Measurements from ENCODE around the gene UBN2.

Gene UBN2

GRCh38 chr7:139265673-139266072 lies 34.6 kb downstream of the UBN2 start:
- H3K27ac ChIP-seq = no peak overlapping the region
- H3K4me3 ChIP-seq (ENCODE audit: low read depth, low read length) = no peak overlapping the region
- H3K36me3 ChIP-seq (ENCODE audit: control insufficient read depth, insufficient read depth, low read length) = no peaks in the 10 kb centered on the region
- H3K79me2 ChIP-seq = no peaks in the 10 kb centered on the region
- H3K4me2 ChIP-seq (ENCODE audit: low read length) = no peak overlapping the region
- no peak overlapping the region for H2AFZ ChIP-seq
- TF ChIP-seq, protein P1, sequence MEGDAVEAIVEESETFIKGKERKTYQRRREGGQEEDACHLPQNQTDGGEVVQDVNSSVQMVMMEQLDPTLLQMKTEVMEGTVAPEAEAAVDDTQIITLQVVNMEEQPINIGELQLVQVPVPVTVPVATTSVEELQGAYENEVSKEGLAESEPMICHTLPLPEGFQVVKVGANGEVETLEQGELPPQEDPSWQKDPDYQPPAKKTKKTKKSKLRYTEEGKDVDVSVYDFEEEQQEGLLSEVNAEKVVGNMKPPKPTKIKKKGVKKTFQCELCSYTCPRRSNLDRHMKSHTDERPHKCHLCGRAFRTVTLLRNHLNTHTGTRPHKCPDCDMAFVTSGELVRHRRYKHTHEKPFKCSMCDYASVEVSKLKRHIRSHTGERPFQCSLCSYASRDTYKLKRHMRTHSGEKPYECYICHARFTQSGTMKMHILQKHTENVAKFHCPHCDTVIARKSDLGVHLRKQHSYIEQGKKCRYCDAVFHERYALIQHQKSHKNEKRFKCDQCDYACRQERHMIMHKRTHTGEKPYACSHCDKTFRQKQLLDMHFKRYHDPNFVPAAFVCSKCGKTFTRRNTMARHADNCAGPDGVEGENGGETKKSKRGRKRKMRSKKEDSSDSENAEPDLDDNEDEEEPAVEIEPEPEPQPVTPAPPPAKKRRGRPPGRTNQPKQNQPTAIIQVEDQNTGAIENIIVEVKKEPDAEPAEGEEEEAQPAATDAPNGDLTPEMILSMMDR (IDR thresholded peaks at IDR 0.05) = no peak
- no peaks in the 10 kb centered on the region for H3K27me3 ChIP-seq (ENCODE audit: control insufficient read depth, insufficient read depth, low read length)
- no peaks in the 10 kb centered on the region for H3K9me3 ChIP-seq (ENCODE audit: control insufficient read depth, low read length)
- H3K9ac ChIP-seq = no peak overlapping the region
- no peaks in the 10 kb centered on the region for H3K4me1 ChIP-seq

- Histone ChIP-seq H3K36me3 (ENCODE audit: control insufficient read depth, insufficient read depth, low read length) (no peaks in the 10 kb centered on the region), H2AFZ (no peak overlapping the region), H3K79me2 (no peaks in the 10 kb centered on the region), H3K9me3 (ENCODE audit: control insufficient read depth, low read length) (no peaks in the 10 kb centered on the region), H3K4me3 (ENCODE audit: low read depth, low read length) (no peak overlapping the region), H3K4me1 (no peaks in the 10 kb centered on the region), H3K4me2 (ENCODE audit: low read length) (no peak overlapping the region), H3K27me3 (ENCODE audit: control insufficient read depth, insufficient read depth, low read length) (no peaks in the 10 kb centered on the region), H3K9ac (no peak overlapping the region), H3K27ac (no peak overlapping the region)
- TF ChIP-seq, protein P1 (IDR thresholded peaks at IDR 0.05) = no peak
Measured at GRCh38 chr7:139271718-139272628, 40.9 kb downstream of the UBN2 start.

- TF ChIP-seq, protein P1 (IDR thresholded peaks at IDR 0.05) = no peak
- no peak overlapping the region for H2AFZ ChIP-seq
- no peaks in the 10 kb centered on the region for H3K9me3 ChIP-seq (ENCODE audit: control insufficient read depth, low read length)
- H3K4me2 ChIP-seq (ENCODE audit: low read length) = no peak overlapping the region
- H3K9ac ChIP-seq = no peak overlapping the region
- H3K79me2 ChIP-seq = peaks cover 3% of the 10 kb centered on the region
- no peak overlapping the region for H3K27ac ChIP-seq
- no peaks in the 10 kb centered on the region for H3K27me3 ChIP-seq (ENCODE audit: control insufficient read depth, insufficient read depth, low read length)
- no peaks in the 10 kb centered on the region for H3K36me3 ChIP-seq (ENCODE audit: control insufficient read depth, insufficient read depth, low read length)
- no peaks in the 10 kb centered on the region for H3K4me1 ChIP-seq
- H3K4me3 ChIP-seq (ENCODE audit: low read depth, low read length) = no peak overlapping the region
Measured at GRCh38 chr7:139284252-139284896, 53.3 kb downstream of the UBN2 start.

GRCh38 chr7:139286144-139286543 lies 55.1 kb downstream of the UBN2 start:
- H2AFZ ChIP-seq = no peak overlapping the region
- H3K4me2 ChIP-seq (ENCODE audit: low read length) = no peak overlapping the region
- no peak overlapping the region for H3K27ac ChIP-seq
- no peaks in the 10 kb centered on the region for H3K27me3 ChIP-seq (ENCODE audit: control insufficient read depth, insufficient read depth, low read length)
- H3K4me1 ChIP-seq = no peaks in the 10 kb centered on the region
- H3K36me3 ChIP-seq (ENCODE audit: control insufficient read depth, insufficient read depth, low read length) = no peaks in the 10 kb centered on the region
- H3K9me3 ChIP-seq (ENCODE audit: control insufficient read depth, low read length) = no peaks in the 10 kb centered on the region
- H3K4me3 ChIP-seq (ENCODE audit: low read depth, low read length) = no peak overlapping the region
- peaks cover 3% of the 10 kb centered on the region for H3K79me2 ChIP-seq
- no peak overlapping the region for H3K9ac ChIP-seq
- TF ChIP-seq, protein P1 (IDR thresholded peaks at IDR 0.05) = no peak
